Activated CD8-positive, alpha-beta T cell treated with anti-CD3 and anti-CD28 coated beads for 36 hours (primary cell): ENCODE measurements around the gene CNPPD1. TPM values are rescaled to one million over a fixed set of nuclear protein-coding genes. Genes with fewer than 3 reads are reported as not detected.
"Not testable (repeated sequence)": the region's sequence is repeated elsewhere in the genome, so short reads cannot be mapped to it uniquely, and the experiment has no call there.

Experiments
- ATAC-seq: fragments of 200-7000 bp; cut with Tn5 transposase; one replicate; pipeline ENCODE4 v1.10.0; 2021; ENCODE audit warnings: mild to moderate bottlenecking, moderate library complexity
- CTCF ChIA-PET: fragments of 350-600 bp; sonication (Branson Sonifier 250); formaldehyde crosslinking; loops from one replicate; lab custom pipeline; 2021; ENCODE audit warnings: antibody characterized with exemption; lab: Charles Lee
- POLR2A ChIA-PET: fragments of 350-600 bp; sonication (Branson Sonifier 250); formaldehyde crosslinking; loops from one replicate; lab custom pipeline; 2021; ENCODE audit warnings: antibody characterized with exemption; lab: Charles Lee
- DNase-seq: peaks from one replicate; pipeline ENCODE4 v3.0.0-alpha.2; 2020
- H3K27ac Mint-ChIP-seq: one replicate; pipeline ENCODE4 v1.8.0; 2021; ENCODE audit warnings: mild to moderate bottlenecking, mixed read lengths
- H3K27me3 Mint-ChIP-seq: one replicate; pipeline ENCODE4 v1.8.0; 2021; ENCODE audit warnings: mixed read lengths
- H3K36me3 Mint-ChIP-seq: one replicate; pipeline ENCODE4 v1.8.0; 2021; ENCODE audit warnings: low read depth, mixed read lengths
- H3K4me1 Mint-ChIP-seq: one replicate; pipeline ENCODE4 v1.8.0; 2021; ENCODE audit warnings: low read depth, mixed read lengths
- H3K4me3 Mint-ChIP-seq: one replicate; pipeline ENCODE4 v1.8.0; 2021; ENCODE audit warnings: mild to moderate bottlenecking, moderate library complexity, mixed read lengths
- H3K9me3 Mint-ChIP-seq: one replicate; pipeline ENCODE4 v1.8.0; 2021; ENCODE audit warnings: mixed read lengths
- intact Hi-C: fragments of 100-400 bp; cut with micrococcal nuclease; formaldehyde crosslinking; loops from one replicate; pipeline ENCODE4 v1.10.0; 2022
- total RNA-seq, 2 experiments: library from RNA; stranded (reverse); gene quantifications; one replicate each; pipeline ENCODE4 v1.2.3, GENCODE V29; 2021
- TF ChIP-seq, protein P1 (sequence below): fragments of 200-600 bp; IDR thresholded peaks from one replicate; pipeline ENCODE4 v1.8.0; 2022; ENCODE audit warnings: antibody characterized with exemption, mild to moderate bottlenecking

CNPPD1 gene
- total RNA-seq, 2 experiments from 2014 or later, result 38.6 to 38.7 TPM

DNA sequence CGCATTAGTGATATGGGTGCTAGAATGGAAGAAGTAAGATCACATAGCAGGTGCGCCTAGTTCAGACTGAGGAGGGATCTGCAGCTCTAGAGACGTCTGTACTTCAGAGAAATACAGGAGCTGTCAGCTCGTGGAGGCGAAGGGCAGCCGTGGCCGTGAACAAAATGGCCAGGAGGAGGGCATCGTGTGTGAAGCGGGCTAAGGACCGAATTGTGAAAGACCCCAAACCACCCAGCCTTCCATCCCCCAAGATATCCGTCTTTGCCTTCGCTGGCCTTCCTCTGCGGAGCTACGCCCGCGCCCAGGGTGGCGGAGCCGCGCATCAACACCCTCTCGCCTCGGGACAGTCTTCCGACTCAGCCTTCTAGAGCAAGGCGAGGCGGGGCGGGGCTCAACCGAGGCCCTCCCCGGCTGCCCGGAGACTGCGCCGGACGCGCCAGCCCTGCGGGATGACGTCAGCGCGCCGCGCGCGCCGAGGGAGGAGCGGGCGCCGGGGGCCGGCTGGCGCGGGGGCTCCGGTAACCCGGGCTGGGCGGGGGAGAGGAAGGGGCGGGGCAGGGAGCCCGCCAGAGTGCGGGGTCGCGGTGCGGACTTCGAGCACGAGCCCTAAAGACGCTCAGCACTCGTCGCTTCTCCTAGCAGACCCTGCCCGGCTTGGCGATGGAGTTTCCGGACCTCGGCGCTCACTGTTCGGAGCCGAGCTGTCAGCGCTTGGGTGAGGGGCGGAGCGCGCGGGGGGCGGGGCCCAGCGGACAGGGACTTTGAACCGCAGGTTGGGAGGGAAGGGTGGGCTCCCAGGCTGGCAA, 29.8 kb upstream of the CNPPD1 start, which contains the start of gene ZFAND2B:
ZFAND2B (plus strand) TSS at position 455 of the 806 bp plus-strand sequence; CDS start at position 661, 206 bp downstream.
- POLR2A ChIA-PET, result interaction anchor here (0.6 to 4.1 kb wide), 15 partner anchors 10 to 915 kb away, joined by 3 to 31 read pairs (median 4); partner anchors contain the start of genes ABCB6, CNPPD1, DNAJB2 and GLB1L
- peaks cover 41% of the 10 kb centered on the region for H3K4me1 Mint-ChIP-seq
- intact Hi-C loops, result loop anchor here (5.0 kb wide), 1 partner anchor 34 kb away; the partner anchor contains the start of gene SLC23A3

DNA sequence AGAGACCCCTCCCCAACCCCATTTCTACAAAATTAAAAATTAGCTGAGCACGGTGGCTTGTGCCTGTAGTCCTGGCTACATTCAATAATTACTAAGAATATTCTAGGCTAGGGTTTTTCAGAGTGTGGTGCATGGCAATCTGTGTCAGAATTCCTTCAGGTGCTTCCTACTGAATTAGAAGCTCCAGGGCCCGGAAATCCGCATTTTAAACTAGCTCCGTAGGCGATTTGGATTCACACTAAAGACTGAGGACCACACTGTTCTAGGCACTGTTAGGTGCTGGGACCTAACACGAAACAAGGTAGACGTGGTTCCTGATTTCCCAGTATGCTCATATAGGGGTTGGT, 29.2 kb upstream of the CNPPD1 start:
- Mint-ChIP-seq H3K27me3 (no peaks in the 10 kb centered on the region), H3K27ac (peak overlapping the region; percentile 96), H3K4me1 (peaks cover 37% of the 10 kb centered on the region), H3K4me3 (peak overlapping the region; percentile 90), H3K36me3 (peaks cover 23% of the 10 kb centered on the region), H3K9me3 (peaks cover 9% of the 10 kb centered on the region)
- intact Hi-C loops, result loop anchor here (5.0 kb wide), 1 partner anchor 34 kb away; the partner anchor contains the start of gene SLC23A3
- CTCF ChIA-PET, result interaction anchor here (0.8 to 4.4 kb wide), 15 partner anchors 10 to 308 kb away, joined by 3 to 21 read pairs (median 4); partner anchors contain the start of genes ABCB6, ANKZF1, ATG9A and CNPPD1
- DNase-seq, result no peak
- POLR2A ChIA-PET, result interaction anchor here (0.8 to 4.1 kb wide), 14 partner anchors 9 to 915 kb away, joined by 3 to 31 read pairs (median 4); partner anchors contain the start of genes ABCB6, CNPPD1, DNAJB2 and GLB1L
- TF ChIP-seq, protein P1, sequence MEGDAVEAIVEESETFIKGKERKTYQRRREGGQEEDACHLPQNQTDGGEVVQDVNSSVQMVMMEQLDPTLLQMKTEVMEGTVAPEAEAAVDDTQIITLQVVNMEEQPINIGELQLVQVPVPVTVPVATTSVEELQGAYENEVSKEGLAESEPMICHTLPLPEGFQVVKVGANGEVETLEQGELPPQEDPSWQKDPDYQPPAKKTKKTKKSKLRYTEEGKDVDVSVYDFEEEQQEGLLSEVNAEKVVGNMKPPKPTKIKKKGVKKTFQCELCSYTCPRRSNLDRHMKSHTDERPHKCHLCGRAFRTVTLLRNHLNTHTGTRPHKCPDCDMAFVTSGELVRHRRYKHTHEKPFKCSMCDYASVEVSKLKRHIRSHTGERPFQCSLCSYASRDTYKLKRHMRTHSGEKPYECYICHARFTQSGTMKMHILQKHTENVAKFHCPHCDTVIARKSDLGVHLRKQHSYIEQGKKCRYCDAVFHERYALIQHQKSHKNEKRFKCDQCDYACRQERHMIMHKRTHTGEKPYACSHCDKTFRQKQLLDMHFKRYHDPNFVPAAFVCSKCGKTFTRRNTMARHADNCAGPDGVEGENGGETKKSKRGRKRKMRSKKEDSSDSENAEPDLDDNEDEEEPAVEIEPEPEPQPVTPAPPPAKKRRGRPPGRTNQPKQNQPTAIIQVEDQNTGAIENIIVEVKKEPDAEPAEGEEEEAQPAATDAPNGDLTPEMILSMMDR, result no peak
- no peak for ATAC-seq

More for the DNA sequence above, 29.8 kb upstream of the CNPPD1 start, which contains the start of gene ZFAND2B:
- DNase-seq (peak; percentile 96), ATAC-seq (peak; percentile 93)
- Mint-ChIP-seq H3K27me3 (no peaks in the 10 kb centered on the region), H3K36me3 (peaks cover 27% of the 10 kb centered on the region), H3K4me3 (peak within 1 kb of the TSS; percentile 90), H3K27ac (peak within 1 kb of the TSS; percentile 96), H3K9me3 (peaks cover 7% of the 10 kb centered on the region)
- TF ChIP-seq, protein P1, result no peak
- CTCF ChIA-PET, result interaction anchor here (0.7 to 4.4 kb wide), 17 partner anchors 11 to 309 kb away, joined by 3 to 21 read pairs (median 4); partner anchors contain the start of genes ABCB6, ANKZF1, ATG9A and CNPPD1

DNA sequence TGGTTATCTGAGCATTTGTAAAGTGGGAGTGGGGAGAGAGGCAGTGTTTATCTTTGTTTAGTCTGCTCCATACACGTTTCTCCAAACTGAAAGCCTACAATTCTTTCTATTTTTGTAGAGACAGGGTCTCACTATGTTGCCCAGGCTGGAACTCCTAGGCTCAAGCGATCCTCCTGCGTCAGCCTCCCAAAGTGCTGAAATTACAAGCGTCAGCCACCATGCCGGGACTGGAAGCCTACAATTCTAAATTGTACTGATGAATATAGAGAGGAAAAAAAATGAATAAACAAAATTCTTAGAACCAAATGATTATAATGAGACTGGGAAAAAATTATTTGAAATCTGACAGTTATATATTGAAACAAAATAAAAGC, 28.4 kb upstream of the CNPPD1 start:
- Mint-ChIP-seq H3K9me3 (peaks cover 10% of the 10 kb centered on the region), H3K4me3 (peak overlapping the region; percentile 90), H3K27ac (peak overlapping the region; percentile 44), H3K4me1 (peaks cover 39% of the 10 kb centered on the region), H3K27me3 (no peaks in the 10 kb centered on the region), H3K36me3 (peaks cover 19% of the 10 kb centered on the region)
- ChIA-PET CTCF (interaction anchor here (0.9 to 2.3 kb wide), 3 partner anchors 13 to 90 kb away, joined by 4 to 17 read pairs (median 7); no protein-coding TSS in a partner anchor), POLR2A (interaction anchor here (1.1 to 3.2 kb wide), 5 partner anchors 8 to 50 kb away, joined by 3 to 27 read pairs (median 4); partner anchors contain the start of genes ABCB6 and CNPPD1)
- no peak for DNase-seq
- TF ChIP-seq, protein P1, result no peak
- no peak for ATAC-seq
- intact Hi-C loops, result loop anchor here (5.0 kb wide), 1 partner anchor 33 kb away; the partner anchor contains the start of gene SLC23A3

DNA sequence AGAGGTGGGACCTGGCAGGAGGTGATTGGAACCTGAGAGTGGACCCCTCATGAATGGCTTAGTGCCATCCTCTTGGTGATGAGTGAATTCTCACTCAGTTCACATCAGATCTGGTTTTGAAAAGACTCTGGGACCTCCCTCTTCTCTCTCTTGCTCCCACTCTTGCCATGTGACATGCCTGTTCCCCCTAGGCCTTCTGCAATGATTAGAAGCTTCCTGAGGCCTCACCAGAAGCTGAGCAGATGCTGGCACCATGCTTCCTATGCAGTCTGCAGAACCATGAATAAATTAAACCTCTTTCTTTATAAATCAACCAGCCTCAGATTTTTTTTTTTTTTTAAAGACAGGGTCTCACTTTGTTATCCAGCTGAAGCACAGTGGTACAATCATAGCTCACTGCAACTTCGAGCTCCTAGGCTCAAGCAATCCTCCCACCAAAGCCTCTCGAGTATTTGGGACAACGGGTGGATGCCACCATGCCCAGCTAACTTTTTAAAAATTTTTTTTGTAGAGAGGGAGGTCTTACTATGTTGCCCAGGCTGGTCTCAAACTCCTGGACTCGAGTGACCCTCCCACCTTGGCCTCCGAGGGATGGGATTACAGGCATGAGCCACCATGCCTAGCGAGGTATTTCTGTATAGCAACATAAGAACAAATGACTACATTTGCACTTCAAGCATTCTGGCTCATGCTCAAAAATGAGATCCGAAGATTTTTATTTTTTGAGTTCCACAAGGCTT, 27.9 kb upstream of the CNPPD1 start:
- no peak overlapping the region for H3K27ac Mint-ChIP-seq
- ATAC-seq (no peak), DNase-seq (no peak)
- ChIA-PET CTCF (interaction anchor here (0.9 to 1.2 kb wide), 2 partner anchors 14 to 91 kb away, joined by 3 to 4 read pairs; no protein-coding TSS in a partner anchor), POLR2A (interaction anchor here (1.3 to 1.9 kb wide), 4 partner anchors 11 to 50 kb away, joined by 3 to 4 read pairs (median 3); partner anchors contain the start of gene ABCB6)
- no peaks in the 10 kb centered on the region for H3K27me3 Mint-ChIP-seq
- peaks cover 33% of the 10 kb centered on the region for H3K4me1 Mint-ChIP-seq
- no peak overlapping the region for H3K4me3 Mint-ChIP-seq
- H3K9me3 Mint-ChIP-seq, result peaks cover 10% of the 10 kb centered on the region
- intact Hi-C loops, result loop anchor here (5.0 kb wide), 1 partner anchor 32 kb away; the partner anchor contains the start of gene SLC23A3
- TF ChIP-seq, protein P1, result no peak
- H3K36me3 Mint-ChIP-seq, result peaks cover 14% of the 10 kb centered on the region

DNA sequence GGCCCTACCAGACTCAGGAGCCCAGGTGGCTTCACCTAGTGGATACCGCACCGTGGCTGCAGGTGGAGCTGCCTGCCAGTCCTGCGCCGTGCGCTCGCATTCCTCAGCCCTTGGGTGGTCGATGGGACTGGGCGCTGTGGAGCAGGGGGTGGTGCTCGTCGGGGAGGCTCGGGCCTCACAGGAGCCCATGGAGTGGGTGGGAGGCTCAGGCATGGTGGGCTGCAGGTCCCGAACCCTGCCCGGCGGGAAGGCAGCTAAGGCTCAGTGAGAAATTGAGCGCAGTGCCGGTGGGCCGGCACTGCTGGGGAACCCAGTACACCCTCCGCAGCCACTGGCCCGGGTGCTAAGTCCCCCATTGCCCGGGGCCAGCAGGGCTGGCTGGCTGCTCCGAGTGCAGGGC, 24.6 kb upstream of the CNPPD1 start:
- Mint-ChIP-seq H3K27ac (peak overlapping the region; percentile 90), H3K4me1 (peaks cover 21% of the 10 kb centered on the region), H3K9me3 (peaks cover 10% of the 10 kb centered on the region)
- ATAC-seq, H3K36me3 Mint-ChIP-seq, intact Hi-C loops, H3K27me3 Mint-ChIP-seq, H3K4me3 Mint-ChIP-seq, DNase-seq: not testable (repeated sequence)
- ChIA-PET CTCF (interaction anchor here (0.8 to 2.1 kb wide), 4 partner anchors 10 to 42 kb away, joined by 3 to 9 read pairs (median 6); no protein-coding TSS in a partner anchor), POLR2A (interaction anchor here (1.1 to 2.8 kb wide), 12 partner anchors 8 to 206 kb away, joined by 3 to 26 read pairs (median 5); partner anchors contain the start of gene TUBA4A)

DNA sequence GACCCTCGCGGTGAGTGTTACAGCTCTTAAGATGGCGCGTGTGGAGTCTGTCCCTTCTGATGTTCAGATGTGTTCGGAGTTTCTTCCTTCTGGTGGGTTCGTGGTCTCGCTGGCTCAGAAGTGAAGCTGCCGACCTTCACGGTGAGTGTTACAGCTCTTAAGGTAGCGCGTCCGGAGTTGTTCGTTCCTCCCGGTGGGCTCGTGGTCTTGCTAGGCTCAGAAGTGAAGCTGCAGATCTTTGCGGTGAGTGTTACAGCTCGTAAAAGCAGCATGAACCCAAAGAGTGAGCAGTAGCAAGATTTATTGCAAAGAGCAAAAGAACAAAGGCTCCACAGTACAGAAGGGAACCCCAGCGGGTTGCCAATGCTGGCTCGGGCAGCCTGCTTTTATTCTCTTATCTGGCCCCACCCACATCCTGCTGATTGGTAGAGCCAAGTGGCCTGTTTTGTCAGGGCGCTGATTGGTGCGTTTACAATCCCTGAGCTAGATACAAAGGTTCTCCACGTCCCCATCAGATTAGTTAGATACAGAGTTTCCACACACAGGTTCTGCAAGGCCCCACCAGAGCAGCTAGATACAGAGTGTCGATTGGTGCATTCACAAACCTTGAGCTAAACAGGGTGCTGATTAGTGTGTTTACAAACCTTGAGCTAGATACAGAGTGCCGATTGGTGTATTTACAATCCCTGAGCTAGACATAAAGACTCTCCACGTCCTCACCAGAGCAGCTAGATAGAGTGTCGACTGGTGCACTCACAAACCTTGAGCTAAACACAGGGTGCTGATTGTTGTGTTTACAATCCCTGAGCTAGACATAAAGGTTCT, 24.0 kb upstream of the CNPPD1 start:
- Mint-ChIP-seq H3K4me3 (peak overlapping the region; percentile 75), H3K9me3 (peaks cover 10% of the 10 kb centered on the region), H3K27ac (peak overlapping the region; percentile 90), H3K4me1 (peaks cover 17% of the 10 kb centered on the region)
- peak; percentile 70 for DNase-seq
- POLR2A ChIA-PET, result interaction anchor here (0.6 to 2.8 kb wide), 25 partner anchors 9 to 206 kb away, joined by 3 to 26 read pairs (median 4); partner anchors contain the start of genes CNPPD1, DNAJB2, GLB1L and STK16
- intact Hi-C loops, H3K36me3 Mint-ChIP-seq, ATAC-seq, H3K27me3 Mint-ChIP-seq: not testable (repeated sequence)
- CTCF ChIA-PET, result interaction anchor here (0.8 to 2.1 kb wide), 10 partner anchors 11 to 98 kb away, joined by 3 to 9 read pairs (median 4); no protein-coding TSS in a partner anchor
